Common myeloid progenitor, CD34-positive (primary cell): ENCODE data around the gene TTC34.
A peak's percentile ranks its signal among the peaks of the same experiment; 100 is the strongest.
"Not testable (repeated sequence)": the region's sequence is repeated elsewhere in the genome, so short reads cannot be mapped to it uniquely, and the experiment has no call there.

ENCODE experiments used
- CTCF ChIA-PET: fragments of 350-600 bp; sonication (Branson Sonifier 250); formaldehyde crosslinking; loops from one replicate; lab custom pipeline; 2021; ENCODE audit warnings: antibody characterized with exemption; lab: Charles Lee
- POLR2A ChIA-PET: fragments of 350-600 bp; sonication (Branson Sonifier 250); formaldehyde crosslinking; loops from one replicate; lab custom pipeline; 2021; ENCODE audit warnings: antibody characterized with exemption; lab: Charles Lee
- DNase-seq, 3 donors: peaks; one replicate each; pipeline versions ENCODE4 v3.0.0 to v3.0.0-alpha.2; 2013
- H3K27ac ChIP-seq, 2 experiments: 1 replicate in 1 of 2; 2 replicates in 1 of 2; pipeline ENCODE4 v1.7.0; 2013; ENCODE audit warnings: inconsistent platforms in 2 of 2, low read length in 2 of 2, mild to moderate bottlenecking in 2 of 2, low read depth in 1 of 2, moderate library complexity in 1 of 2; ENCODE audit not compliant: severe bottlenecking in 2 of 2, insufficient read depth in 1 of 2, poor library complexity in 1 of 2
- H3K27me3 ChIP-seq, 5 experiments: replicated peaks in 2 of 5; 1 replicate in 3 of 5; 2 replicates in 2 of 5; pipeline versions ENCODE4 v1.6.1 to v1.7.0; 2013; ENCODE audit warnings: low read length in 4 of 5, mild to moderate bottlenecking in 2 of 5, moderate library complexity in 2 of 5, inconsistent platforms in 1 of 5; ENCODE audit not compliant: insufficient read depth in 5 of 5, control insufficient read depth in 4 of 5
- H3K36me3 ChIP-seq, 4 experiments: 1 replicate in 2 of 4; 2 replicates in 2 of 4; pipeline versions ENCODE4 v1.6.1 to v1.7.0; 2013; ENCODE audit warnings: low read length in 3 of 4, control low read depth in 1 of 4, mild to moderate bottlenecking in 1 of 4; ENCODE audit not compliant: control insufficient read depth in 4 of 4, insufficient read depth in 4 of 4
- H3K4me1 ChIP-seq, 4 experiments: 1 replicate in 3 of 4; 2 replicates in 1 of 4; pipeline versions ENCODE4 v1.6.1 to v1.7.1; 2013; ENCODE audit warnings: low read length in 3 of 4, mild to moderate bottlenecking in 3 of 4, control low read depth in 1 of 4, inconsistent platforms in 1 of 4, moderate library complexity in 1 of 4; ENCODE audit not compliant: control insufficient read depth in 4 of 4, insufficient read depth in 4 of 4; ENCODE audit errors: control extremely low read depth in 1 of 4
- H3K4me3 ChIP-seq, 7 experiments: 1 replicate in 4 of 7; 2 replicates in 3 of 7; pipeline versions ENCODE4 v1.5.1 to v1.7.0; 2013; ENCODE audit warnings: mild to moderate bottlenecking in 7 of 7, low read length in 6 of 7, moderate library complexity in 6 of 7, inconsistent platforms in 2 of 7, low read depth in 2 of 7, control low read depth in 1 of 7; ENCODE audit not compliant: insufficient read depth in 4 of 7, control insufficient read depth in 1 of 7; ENCODE audit errors: extremely low read depth in 1 of 7
- H3K9me3 ChIP-seq, 5 experiments: 1 replicate in 4 of 5; 2 replicates in 1 of 5; pipeline versions ENCODE4 v1.6.1 to v1.7.1; 2013; ENCODE audit warnings: low read length in 4 of 5, mild to moderate bottlenecking in 2 of 5, inconsistent platforms in 1 of 5, low read depth in 1 of 5, moderate library complexity in 1 of 5; ENCODE audit not compliant: control insufficient read depth in 4 of 5, insufficient read depth in 2 of 5; ENCODE audit errors: control extremely low read depth in 1 of 5
- WGBS: methylation state at CpG from one replicate; pipeline ENCODE4 v1.1.5; 2013; ENCODE audit not compliant: insufficient coverage; 5-methylcytosine and 5-hydroxymethylcytosine counted together

TTC34 gene

DNA sequence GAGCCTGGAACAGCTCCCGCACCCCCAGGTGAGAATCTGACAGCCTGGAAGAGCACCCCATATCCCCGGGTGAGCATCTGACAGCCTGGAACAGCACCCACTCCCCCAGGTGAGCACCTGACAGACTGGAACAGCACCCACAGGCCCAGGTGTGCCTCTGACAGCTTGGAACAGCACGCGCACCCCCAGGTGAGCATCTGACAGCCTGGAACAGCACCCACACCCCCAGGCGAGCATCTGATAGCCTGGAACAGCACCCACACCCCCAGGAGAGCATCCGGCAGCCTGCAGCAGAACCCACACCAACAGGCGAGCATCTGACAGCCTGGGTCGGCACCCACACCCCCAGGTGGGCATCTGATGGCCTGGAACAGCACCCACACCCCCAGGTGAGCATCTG, 141.7 kb downstream of the TTC34 start:
- H3K4me3 ChIP-seq, H3K4me1 ChIP-seq, H3K27ac ChIP-seq, DNase-seq, POLR2A ChIA-PET, H3K36me3 ChIP-seq, H3K9me3 ChIP-seq, CTCF ChIA-PET: not testable (repeated sequence)
- WGBS = 60% methylated on average over 3 of the region's 8 CpGs
- peaks cover 0 to 12% (median 4%) of the 10 kb centered on the region in 5 experiments for H3K27me3 ChIP-seq

DNA sequence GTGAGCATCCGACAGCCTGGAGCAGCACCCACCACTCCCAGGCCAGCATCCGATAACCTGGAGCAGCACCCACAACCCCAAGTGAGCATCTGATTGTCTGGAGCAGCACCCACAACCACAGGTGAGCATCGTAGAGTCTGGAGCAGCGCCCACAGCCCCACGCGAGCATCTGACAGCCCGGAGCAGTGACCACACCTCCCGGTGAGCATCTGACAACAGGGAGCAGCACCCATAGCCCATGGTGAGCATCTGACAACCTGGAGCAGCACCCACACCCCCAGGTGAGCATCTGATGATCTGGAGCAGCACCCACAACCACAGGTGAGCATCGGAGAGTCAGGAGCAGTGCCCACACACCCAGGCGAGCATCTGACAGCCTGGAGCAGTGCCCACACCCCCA, 143.6 kb downstream of the TTC34 start:
- peaks cover 0 to 31% (median 15%) of the 10 kb centered on the region in 5 experiments for H3K27me3 ChIP-seq
- CTCF ChIA-PET, H3K4me3 ChIP-seq, H3K4me1 ChIP-seq, H3K9me3 ChIP-seq, DNase-seq, POLR2A ChIA-PET, H3K27ac ChIP-seq, H3K36me3 ChIP-seq: not testable (repeated sequence)
- WGBS = 82% methylated on average over 6 of the region's 10 CpGs

DNA sequence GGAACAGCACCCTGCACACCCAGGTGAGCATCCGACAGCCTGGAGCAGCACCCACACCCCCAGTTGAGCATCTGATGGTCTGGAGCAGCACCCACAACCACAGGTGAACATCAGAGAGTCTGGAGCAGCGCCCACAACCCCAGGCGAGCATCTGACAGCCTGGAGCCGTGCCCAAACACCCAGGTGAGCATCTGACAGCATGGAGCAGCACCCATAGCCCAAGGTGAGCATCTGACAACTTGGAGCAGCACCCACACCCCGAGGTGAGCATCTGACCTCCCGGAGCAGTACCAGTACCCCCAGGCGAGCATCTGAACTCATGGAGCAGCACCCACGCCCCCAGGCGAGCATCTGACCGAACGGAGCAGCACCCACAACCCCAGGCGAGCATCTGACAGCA, 144.4 kb downstream of the TTC34 start:
- CTCF ChIA-PET, H3K36me3 ChIP-seq, POLR2A ChIA-PET, H3K4me3 ChIP-seq, H3K27ac ChIP-seq, DNase-seq, H3K9me3 ChIP-seq, H3K4me1 ChIP-seq: not testable (repeated sequence)
- 60% methylated on average over 4 of the region's 12 CpGs for WGBS
- H3K27me3 ChIP-seq = peaks cover 0 to 39% (median 15%) of the 10 kb centered on the region in 5 experiments

DNA sequence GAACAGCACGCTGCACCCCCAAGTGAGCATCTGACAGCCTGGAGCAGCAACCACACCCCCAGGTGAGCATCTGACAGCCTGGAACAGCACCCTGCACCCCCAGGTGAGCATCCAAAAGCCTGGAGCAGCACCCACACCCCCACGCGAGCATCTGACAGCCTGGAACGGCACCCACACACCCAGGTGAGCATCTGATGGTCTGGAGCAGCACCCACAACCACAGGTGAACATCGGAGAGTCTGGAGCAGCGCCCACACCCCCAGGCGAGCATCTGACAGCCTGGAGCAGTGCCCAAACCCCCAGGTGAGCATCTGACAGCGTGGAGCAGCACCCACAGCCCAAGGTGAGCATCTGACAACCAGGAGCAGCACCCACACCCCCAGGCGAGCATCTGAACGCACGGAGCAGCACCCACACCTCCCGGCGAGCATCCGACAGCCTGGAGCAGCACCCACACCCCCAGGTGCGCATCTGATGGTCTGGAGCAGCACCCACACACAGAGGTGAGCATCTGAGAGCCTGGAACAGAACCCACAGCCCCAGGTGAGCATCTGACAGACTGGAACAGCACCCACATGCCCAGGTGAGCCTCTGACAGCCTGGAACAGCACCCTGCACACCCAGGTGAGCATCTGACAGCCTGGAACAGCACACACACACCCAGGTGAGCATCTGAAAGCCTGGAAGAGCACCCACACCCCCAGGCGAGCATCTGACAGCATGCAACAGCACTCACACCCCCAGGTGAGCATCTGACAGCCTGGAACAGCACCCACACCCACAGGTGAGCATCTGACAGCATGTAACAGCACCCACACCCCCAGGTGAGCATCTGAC, 145.7 kb downstream of the TTC34 start:
- H3K4me3 ChIP-seq, H3K36me3 ChIP-seq, DNase-seq, H3K27ac ChIP-seq, POLR2A ChIA-PET, H3K9me3 ChIP-seq, H3K4me1 ChIP-seq: not testable (repeated sequence)
- CTCF ChIA-PET = interaction anchor here (1.0 kb wide), 1 partner anchor 100 kb away, joined by 3 read pairs; the partner anchor contains the start of gene TNFRSF14
- peaks cover 0 to 52% (median 15%) of the 10 kb centered on the region in 5 experiments for H3K27me3 ChIP-seq
- WGBS = 52% methylated on average over 15 of the region's 16 CpGs

DNA sequence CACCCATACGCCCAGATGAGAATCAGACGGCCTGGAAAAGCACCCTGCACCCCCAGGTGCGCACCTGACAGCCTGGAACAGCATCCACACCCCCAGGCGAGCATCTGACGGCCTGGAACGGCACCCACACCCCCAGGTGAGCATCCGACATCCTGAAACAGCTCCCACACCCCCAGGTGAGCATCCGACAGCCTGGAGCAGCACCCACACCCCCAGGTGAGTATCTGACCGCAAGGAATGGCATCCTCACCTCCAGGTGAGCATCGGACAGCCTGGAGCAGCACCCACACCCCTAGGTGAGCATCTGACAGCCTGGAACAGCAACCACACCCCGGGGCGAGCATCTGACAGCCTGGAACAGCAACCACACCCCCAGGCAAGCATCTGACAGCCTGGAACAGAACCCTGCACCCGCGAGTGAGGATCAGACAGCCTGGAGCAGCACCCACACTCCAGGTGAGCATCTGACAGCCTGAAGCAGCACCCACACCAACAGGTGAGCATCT, 147.0 kb downstream of the TTC34 start:
- H3K9me3 ChIP-seq, POLR2A ChIA-PET: not testable (repeated sequence)
- WGBS = 46% methylated on average over 14 of the region's 14 CpGs

DNA sequence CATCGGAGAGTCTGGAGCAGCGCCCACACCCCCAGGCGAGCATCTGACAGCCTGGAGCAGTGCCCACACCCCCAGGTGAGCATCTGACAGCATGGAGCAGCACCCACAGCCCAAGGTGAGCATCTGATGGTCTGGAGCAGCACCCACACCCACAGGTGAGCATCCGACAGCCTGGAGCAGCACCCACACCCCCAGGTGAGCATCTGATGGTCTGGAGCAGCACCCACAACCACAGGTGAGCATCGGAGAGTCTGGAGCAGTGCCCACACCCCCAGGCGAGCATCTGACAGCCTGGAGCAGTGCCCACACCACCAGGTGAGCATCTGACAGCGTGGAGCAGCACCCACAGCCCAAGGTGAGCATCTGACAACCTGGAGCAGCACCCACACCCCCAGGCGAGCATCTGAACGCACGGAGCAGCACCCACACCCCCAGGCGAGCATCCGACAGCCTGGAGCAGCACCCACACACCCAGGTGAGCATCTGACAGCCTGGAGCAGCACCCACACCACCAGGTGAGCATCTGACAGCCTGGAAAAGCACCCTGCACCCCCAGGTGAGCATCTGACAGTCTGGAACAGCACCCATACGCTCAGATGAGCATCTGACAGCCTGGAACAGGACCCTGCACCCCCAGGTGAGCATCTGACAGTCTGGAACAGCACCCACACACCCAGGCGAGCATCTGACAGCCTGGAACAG, 147.6 kb downstream of the TTC34 start:
- DNase-seq = peak in 1 of 3 donors; percentile 23
- H3K4me1 ChIP-seq, H3K9me3 ChIP-seq, CTCF ChIA-PET, POLR2A ChIA-PET, H3K27ac ChIP-seq, H3K36me3 ChIP-seq, H3K4me3 ChIP-seq: not testable (repeated sequence)
- peaks cover 0 to 63% (median 15%) of the 10 kb centered on the region in 5 experiments for H3K27me3 ChIP-seq
- 50% methylated on average over 14 of the region's 14 CpGs for WGBS

More for the DNA sequence above, 147.0 kb downstream of the TTC34 start:
- H3K27ac ChIP-seq, DNase-seq, H3K4me3 ChIP-seq, H3K36me3 ChIP-seq, CTCF ChIA-PET, H3K4me1 ChIP-seq: not testable (repeated sequence)
- peaks cover 0 to 57% (median 15%) of the 10 kb centered on the region in 5 experiments for H3K27me3 ChIP-seq
